Muscle of leg (tissue), 11 donors: ENCODE data around the gene UBAP1L. TPM values are rescaled to one million over a fixed set of nuclear protein-coding genes. Genes with fewer than 3 reads are reported as not detected.

Experiments
- DNase-seq: peaks from one replicate; pipeline ENCODE4 v3.0.0; 2013
- H3K27ac ChIP-seq: one replicate; pipeline ENCODE4 v1.5.1; 2013; ENCODE audit warnings: mild to moderate bottlenecking, low read length, control low read depth
- H3K27me3 ChIP-seq: one replicate; pipeline ENCODE4 v1.6.1; 2013; ENCODE audit warnings: low read length; ENCODE audit not compliant: control insufficient read depth, insufficient read depth
- H3K36me3 ChIP-seq: one replicate; pipeline ENCODE4 v1.6.1; 2013; ENCODE audit warnings: low read length; ENCODE audit not compliant: control insufficient read depth, insufficient read depth
- H3K4me1 ChIP-seq: one replicate; pipeline ENCODE4 v1.6.1; 2013; ENCODE audit warnings: low read length; ENCODE audit not compliant: control insufficient read depth, insufficient read depth
- H3K4me3 ChIP-seq: one replicate; pipeline ENCODE4 v1.5.1; 2013; ENCODE audit warnings: low read length, control low read depth
- H3K9me3 ChIP-seq: replicated peaks from 2 replicates; pipeline ENCODE4 v1.6.1; 2013; ENCODE audit warnings: low read depth, low read length; ENCODE audit not compliant: control insufficient read depth
- WGBS: methylation state at CpG from one replicate; pipeline ENCODE4 v1.1.5; 2013; ENCODE audit warnings: missing lambda C conversion rate; ENCODE audit not compliant: insufficient coverage; 5-methylcytosine and 5-hydroxymethylcytosine counted together
- polyA plus RNA-seq, 8 donors: library from polyadenylated mRNA; unstranded; fragments of 120-200 nt; gene quantifications; one replicate each; pipeline versions ENCODE4 v1.2.1 to v1.2.3, GENCODE V29; 2013; ENCODE audit warnings: inconsistent platforms in 1 of 8, low replicate concordance in 1 of 8; ENCODE audit not compliant: insufficient read length in 8 of 8, insufficient read depth in 1 of 8
- total RNA-seq: library from RNA; stranded (reverse); fragments of 120-200 nt; gene quantifications from one replicate; pipeline ENCODE4 v1.2.4, GENCODE V29; 2013

UBAP1L gene
- total and polyA plus RNA-seq, 9 donors, result 2.6 to 7.2 (median 4.6) TPM

DNA sequence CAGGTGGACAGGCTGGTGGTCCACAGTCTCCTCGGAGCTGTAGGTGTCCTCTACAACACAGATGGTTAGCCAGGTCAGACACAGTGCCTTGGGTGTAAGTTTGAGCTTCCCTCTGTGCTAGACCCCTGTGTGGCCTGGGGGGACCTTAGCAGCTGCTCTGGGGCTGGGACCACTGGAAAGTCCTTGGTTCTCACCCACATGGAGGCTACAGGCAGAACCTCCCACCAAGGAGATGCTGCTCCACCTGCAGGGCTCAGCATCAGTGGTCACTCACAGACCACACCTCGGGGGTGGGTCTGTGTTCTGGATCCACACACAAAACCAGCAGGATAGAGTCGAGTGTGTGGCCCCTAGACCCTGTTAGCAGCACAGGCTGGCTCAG lies 55.6 kb downstream of the UBAP1L start:
- WGBS, result 100% methylated on average over 1 of the region's 3 CpGs
- Histone ChIP-seq H3K27me3 (no peaks in the 10 kb centered on the region), H3K9me3 (no peaks in the 10 kb centered on the region), H3K4me1 (peaks cover 10% of the 10 kb centered on the region), H3K36me3 (peaks cover 9% of the 10 kb centered on the region), H3K4me3 (no peak overlapping the region), H3K27ac (no peak overlapping the region)
- DNase-seq, result no peak

DNA sequence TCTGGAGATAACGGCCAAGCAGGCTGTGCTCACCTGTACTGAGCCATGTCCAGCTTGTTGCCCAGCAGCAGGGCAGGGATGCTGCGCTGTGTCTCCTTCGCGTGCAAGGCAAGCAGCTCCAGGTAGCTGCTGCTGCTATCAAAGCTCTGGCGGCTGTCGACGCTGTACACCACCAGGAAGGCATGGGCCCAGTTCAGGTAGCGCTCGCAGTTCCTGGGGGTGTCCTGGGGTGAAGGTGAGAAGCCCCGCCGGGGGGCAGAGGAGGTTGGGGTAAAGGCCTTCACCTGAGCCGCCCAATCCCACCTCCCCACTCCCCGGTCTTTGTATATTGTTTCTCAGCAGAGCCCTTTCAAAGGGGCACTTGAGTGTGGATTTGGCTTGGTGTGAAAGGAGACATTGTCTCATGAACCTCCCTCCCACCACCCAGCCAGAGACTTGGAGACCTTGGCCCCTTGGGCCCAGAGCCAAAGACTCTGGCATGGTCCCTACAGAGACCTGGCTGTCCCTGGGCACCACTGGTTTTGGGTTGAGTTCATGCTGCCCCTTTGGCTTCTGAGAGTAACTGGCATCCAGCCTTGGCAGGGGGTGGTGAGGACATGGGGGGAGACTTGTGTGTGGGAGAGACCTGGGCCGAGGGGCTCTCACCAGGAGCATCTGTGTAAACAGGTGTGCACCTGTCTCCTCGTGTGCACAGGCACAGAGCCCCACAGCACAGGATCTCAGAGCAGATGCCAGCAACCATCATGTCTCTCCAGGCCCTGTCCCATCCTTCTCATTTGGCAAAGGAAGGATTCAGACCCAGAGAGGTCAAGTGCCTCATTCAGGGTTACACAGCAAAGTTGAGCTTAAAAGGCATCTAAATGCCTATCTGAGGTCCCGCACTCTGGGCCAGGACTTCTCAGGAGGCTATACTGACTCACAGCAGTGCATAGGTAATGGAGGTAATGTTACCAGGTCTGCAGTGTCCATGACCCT lies 56.3 kb downstream of the UBAP1L start:
- WGBS, result 75% methylated on average over 7 of the region's 16 CpGs
- Histone ChIP-seq H3K27me3 (no peaks in the 10 kb centered on the region), H3K9me3 (no peaks in the 10 kb centered on the region), H3K36me3 (peaks cover 9% of the 10 kb centered on the region), H3K4me3 (no peak overlapping the region), H3K27ac (no peak overlapping the region), H3K4me1 (peaks cover 11% of the 10 kb centered on the region)
- no peak for DNase-seq

DNA sequence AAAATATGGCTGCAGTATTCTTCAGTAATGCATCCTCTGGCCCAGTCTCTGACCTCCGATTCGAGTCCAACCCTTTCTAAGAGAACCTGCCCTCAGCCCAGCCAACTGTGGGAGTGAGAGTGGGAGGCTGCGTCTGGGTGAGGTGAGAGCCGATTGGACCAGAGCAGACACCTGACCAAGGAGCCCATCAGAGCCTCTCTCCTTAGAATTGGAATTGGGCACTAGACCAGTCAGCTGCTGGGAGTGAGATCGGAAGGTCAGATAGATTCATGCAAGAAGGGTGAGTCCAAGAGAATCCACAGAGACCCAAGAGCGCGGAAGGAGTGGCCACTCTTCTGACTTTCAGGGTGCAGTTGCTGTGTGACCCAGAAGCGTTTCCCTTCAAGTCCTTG lies 57.5 kb downstream of the UBAP1L start:
- peaks cover 13% of the 10 kb centered on the region for H3K36me3 ChIP-seq
- H3K4me3 ChIP-seq, result no peak overlapping the region
- no peak overlapping the region for H3K27ac ChIP-seq
- H3K4me1 ChIP-seq, result peaks cover 7% of the 10 kb centered on the region
- H3K9me3 ChIP-seq, result no peaks in the 10 kb centered on the region
- no peaks in the 10 kb centered on the region for H3K27me3 ChIP-seq
- DNase-seq, result no peak
- WGBS, result 90% methylated on average over 3 of the region's 8 CpGs

- H3K4me3 ChIP-seq, result no peak overlapping the region
- no peak for DNase-seq
- WGBS, result 63% methylated on average over 1 of the region's 8 CpGs
- H3K36me3 ChIP-seq, result peaks cover 13% of the 10 kb centered on the region
- no peak overlapping the region for H3K27ac ChIP-seq
- peaks cover 7% of the 10 kb centered on the region for H3K4me1 ChIP-seq
- H3K27me3 ChIP-seq, result no peaks in the 10 kb centered on the region
- no peaks in the 10 kb centered on the region for H3K9me3 ChIP-seq
Observed at GRCh38 chr15:65056868-65057548, 58.0 kb downstream of the UBAP1L start.

GRCh38 chr15:65056106-65056505 lies 58.9 kb downstream of the UBAP1L start:
- Histone ChIP-seq H3K27ac (no peak overlapping the region), H3K36me3 (peaks cover 13% of the 10 kb centered on the region), H3K27me3 (no peaks in the 10 kb centered on the region), H3K9me3 (no peaks in the 10 kb centered on the region), H3K4me3 (no peak overlapping the region), H3K4me1 (peaks cover 12% of the 10 kb centered on the region)
- DNase-seq, result no peak
- 91% methylated on average over 6 of the region's 9 CpGs for WGBS

- 80% methylated on average over 3 of the region's 6 CpGs for WGBS
Observed at GRCh38 chr15:65055201-65055870, 59.7 kb downstream of the UBAP1L start.

DNA sequence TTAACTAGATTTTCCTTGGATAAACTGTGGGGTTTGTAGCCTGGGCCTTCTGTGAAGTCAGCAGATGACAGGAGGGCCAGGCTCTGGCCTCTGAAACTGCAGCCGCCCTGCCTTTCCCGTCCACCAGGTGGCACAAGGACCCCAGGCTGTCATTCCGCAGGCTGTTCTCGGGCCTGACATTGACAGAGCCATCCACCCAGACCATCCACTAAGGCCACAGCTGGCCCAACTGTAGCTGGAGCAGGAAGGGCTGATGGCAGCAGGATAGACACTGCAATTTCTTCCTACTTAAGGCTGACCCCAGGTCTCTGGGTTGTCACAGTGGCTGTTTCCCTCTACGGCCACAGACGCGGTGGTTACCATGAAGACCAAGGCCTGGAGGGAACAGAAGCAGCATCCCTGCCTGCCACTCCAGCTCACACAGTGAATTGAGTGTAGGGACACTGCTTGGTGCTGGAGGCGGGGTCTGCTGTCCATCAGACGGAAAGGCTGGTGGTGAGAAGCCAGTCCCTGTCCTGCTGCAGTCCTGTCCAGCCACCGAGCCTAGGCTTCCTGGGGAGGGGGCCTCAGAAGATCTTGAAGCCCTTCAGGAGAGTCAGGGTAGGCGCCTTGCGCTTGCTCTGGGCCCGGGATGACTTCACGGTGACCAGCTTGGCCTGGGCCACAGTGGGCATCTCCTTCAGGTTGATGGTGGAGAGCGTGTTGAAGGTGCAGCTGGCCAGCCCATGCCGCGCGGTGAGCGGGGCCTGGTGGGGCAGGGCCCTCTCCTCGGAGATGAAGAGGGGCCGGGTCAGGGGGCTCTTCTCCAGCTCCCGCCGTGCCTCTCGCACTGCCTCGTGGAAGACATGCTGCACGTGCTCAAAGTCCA lies 60.4 kb downstream of the UBAP1L start:
- Histone ChIP-seq H3K4me3 (no peak overlapping the region), H3K27ac (no peak overlapping the region), H3K36me3 (peaks cover 13% of the 10 kb centered on the region), H3K27me3 (no peaks in the 10 kb centered on the region), H3K9me3 (no peaks in the 10 kb centered on the region), H3K4me1 (peaks cover 18% of the 10 kb centered on the region)
- peak; percentile 80 for DNase-seq
- WGBS, result 76% methylated on average over 22 of the region's 26 CpGs

More at GRCh38 chr15:65055201-65055870, 59.7 kb downstream of the UBAP1L start:
- H3K27ac ChIP-seq, result no peak overlapping the region
- DNase-seq, result no peak
- H3K9me3 ChIP-seq, result no peaks in the 10 kb centered on the region
- no peak overlapping the region for H3K4me3 ChIP-seq
- H3K27me3 ChIP-seq, result no peaks in the 10 kb centered on the region
- peaks cover 12% of the 10 kb centered on the region for H3K4me1 ChIP-seq
- H3K36me3 ChIP-seq, result peaks cover 13% of the 10 kb centered on the region

DNA sequence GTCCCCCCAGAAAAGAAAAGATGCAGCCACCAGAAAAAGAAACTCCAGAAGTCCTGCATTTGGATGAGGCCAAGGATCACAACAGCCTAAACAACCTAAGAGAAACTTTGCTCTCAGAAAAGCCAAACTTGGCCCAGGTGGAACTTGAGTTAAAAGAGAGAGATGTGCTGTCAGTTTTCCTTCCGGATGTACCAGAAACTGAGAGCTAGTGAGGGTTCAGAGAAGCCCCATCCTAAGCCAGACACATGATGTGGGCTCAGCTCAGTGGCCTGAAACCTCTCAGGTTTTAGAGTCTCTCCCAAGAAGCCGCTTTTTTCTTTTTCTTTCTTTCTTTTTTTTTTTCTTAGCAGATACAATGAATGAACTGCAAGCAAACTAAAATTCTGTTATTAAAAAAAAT lies 62.0 kb downstream of the UBAP1L start:
- no peak for DNase-seq
- H3K27me3 ChIP-seq, result no peaks in the 10 kb centered on the region
- peaks cover 11% of the 10 kb centered on the region for H3K36me3 ChIP-seq
- peaks cover 26% of the 10 kb centered on the region for H3K4me1 ChIP-seq
- no peak overlapping the region for H3K27ac ChIP-seq
- H3K4me3 ChIP-seq, result no peak overlapping the region
- no peaks in the 10 kb centered on the region for H3K9me3 ChIP-seq
- no CpG with 5 or more reads among the region's 2 CpGs for WGBS

DNA sequence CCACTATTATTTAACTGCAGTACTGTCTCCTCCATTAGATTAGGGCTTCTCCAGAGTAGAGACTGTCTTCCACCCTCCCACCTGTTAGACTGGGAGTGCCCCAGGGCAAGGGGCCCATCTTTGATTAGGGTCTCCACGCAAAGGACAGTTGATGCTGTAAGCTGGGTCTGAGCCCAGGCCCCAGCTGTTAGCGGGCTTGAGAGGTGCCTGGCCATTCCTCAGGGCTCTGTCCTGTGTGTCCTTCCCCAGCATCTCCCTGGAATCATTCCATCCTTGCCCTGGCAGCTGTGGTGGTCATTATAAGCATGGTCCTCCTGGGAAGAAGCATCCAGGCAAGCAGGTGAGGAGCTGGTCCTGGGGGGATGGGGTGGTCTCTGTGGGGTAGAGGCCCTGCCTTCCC lies 63.7 kb downstream of the UBAP1L start:
- H3K36me3 ChIP-seq, result peaks cover 11% of the 10 kb centered on the region
- no peaks in the 10 kb centered on the region for H3K27me3 ChIP-seq
- H3K4me3 ChIP-seq, result no peak overlapping the region
- H3K9me3 ChIP-seq, result no peaks in the 10 kb centered on the region
- DNase-seq, result no peak
- peaks cover 26% of the 10 kb centered on the region for H3K4me1 ChIP-seq
- H3K27ac ChIP-seq, result no peak overlapping the region
- WGBS, result 63% methylated on average over 2 of the region's 2 CpGs
